Activated CD4-positive, CD25-positive, alpha-beta regulatory T cell (primary cell): Measurements from ENCODE around the gene FAP.

Source experiments
- DNase-seq, 4 experiments: peaks; one replicate each; lab custom pipeline; 2025; lab: John Stamatoyannopoulos, UW

FAP gene

GRCh38 chr2:162126111-162126519, 117.1 kb downstream of the FAP start:
- no peak for DNase-seq

DNA sequence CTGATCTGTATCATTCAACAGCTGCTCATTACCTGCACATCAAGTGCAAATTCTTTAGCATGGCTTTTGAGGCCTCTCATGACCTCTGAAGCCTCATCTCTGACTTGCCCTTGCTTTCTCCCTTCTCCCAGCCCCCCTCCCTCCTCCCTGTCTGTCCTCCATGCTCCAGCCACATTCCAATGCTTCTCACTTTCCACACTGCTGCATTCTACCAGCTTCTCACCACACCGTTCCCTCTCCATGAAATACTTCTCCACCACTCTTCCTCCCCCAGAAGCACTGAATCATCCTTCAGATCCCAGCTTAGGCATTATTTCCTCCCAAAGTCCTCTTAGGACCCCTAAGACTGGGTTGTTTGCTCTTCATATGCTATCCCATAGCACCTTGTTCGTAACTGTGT, 118.1 kb downstream of the FAP start:
- DNase-seq = no peak

- DNase-seq = no peak
Measured at GRCh38 chr2:162123806-162124758, 119.2 kb downstream of the FAP start.
